ENCODE measurements around the gene SOX4.

- TF ChIP-seq EZH2 (IDR thresholded peaks at IDR 0.05; ENCODE audit: borderline replicate concordance, insufficient read depth, low read depth, low read length, poor library complexity, severe bottlenecking), result no peak
- TF ChIP-seq CTCF (IDR thresholded peaks at IDR 0.05), result no peak
Observed at GRCh38 chr6:21593412-21593926, at the start of gene SOX4.

Measured in B cell (primary cell).